Left cardiac atrium (tissue), 4 donors: ENCODE data around the gene RNF115. TPM values are rescaled to one million over a fixed set of nuclear protein-coding genes. Genes with fewer than 3 reads are reported as not detected.
A peak's percentile ranks its signal among the peaks of the same experiment; 100 is the strongest.
"Not testable (repeated sequence)": the region's sequence is repeated elsewhere in the genome, so short reads cannot be mapped to it uniquely, and the experiment has no call there.

Experiments
- ATAC-seq, 2 donors: fragments of 200-7000 bp; cut with Tn5 transposase; one replicate each; pipeline ENCODE4 v1.9.1; 2020; ENCODE audit warnings: mild to moderate bottlenecking in 2 of 2, moderate library complexity in 2 of 2
- DNase-seq: peaks from one replicate; pipeline ENCODE4 v3.0.0-alpha.2; 2020
- intact Hi-C, 2 donors: fragments of 100-400 bp; cut with DNase I; formaldehyde crosslinking; loops; one replicate each; pipeline versions ENCODE4 v1.14.1 to v1.15.1; 2022 to 2023
- total RNA-seq, 2 donors: library from RNA; stranded (reverse); fragmentation: NEBNext Ultra II Directional; extraction: Animal tissue kit (Norgen Biotek cat#: 25700); gene quantifications; one replicate each; pipeline ENCODE4 v1.2.1, GENCODE V29; 2021
- donor health status: DM: no; HTN: yes; CAD: no.
- donor health status: DM: no; HTN: yes; CAD: no; lungs with severe emphysema.
- donor health status: DM: yes; HTN: yes; CAD: no.
- donor health status: Dilated cardiomyopathy.

RNF115 gene
- total RNA-seq, 2 donors from 2014 or later, result 27.7 to 34.4 TPM

DNA sequence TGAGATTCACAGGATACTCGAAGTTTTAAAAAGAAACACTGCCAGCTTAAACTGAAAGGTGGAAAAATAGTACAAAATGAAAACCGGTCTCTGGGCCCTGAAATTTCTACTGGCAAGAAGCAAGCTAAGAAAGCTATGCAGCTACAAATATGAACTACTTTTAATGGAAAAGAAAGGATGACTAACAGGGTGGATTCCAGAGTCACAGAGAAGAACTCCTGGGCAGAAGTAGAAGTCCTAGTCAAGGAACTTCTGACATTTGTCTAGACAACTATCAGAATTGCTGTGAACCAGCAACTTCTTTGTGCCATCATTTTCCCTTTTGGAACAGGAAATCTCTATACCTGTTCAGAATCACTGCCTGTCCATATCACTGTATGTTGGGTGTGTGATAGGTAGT is 66.5 kb downstream of the RNF115 start:
- ATAC-seq, result no peak
- no peak for DNase-seq
- intact Hi-C loops, result no loop called here

DNA sequence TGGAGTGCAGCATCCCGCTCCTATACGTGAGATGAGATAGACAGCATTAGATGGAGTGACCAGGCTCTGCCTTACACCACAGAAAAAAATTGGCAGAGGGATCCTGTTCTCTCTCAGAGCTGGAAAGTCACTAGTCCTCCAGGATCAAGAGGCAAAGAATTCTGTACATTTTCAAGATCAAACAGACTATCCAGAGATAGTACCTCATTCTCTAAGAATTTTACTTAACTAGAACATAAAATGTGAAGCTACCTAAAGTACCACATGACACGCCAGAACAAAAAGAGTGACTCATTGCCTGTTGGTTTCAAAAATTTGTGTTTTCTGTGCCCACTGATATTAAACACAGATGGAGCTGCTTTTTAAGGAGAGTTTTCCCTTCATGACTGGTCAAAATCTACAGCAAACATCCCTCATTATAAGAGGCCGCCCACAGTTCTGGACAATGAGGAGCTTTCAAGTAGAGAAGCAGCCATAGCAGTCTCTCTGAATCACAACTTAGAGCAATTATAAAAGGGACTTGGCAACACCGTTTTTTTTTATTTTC is 72.3 kb downstream of the RNF115 start:
- intact Hi-C loops, result no loop called here
- DNase-seq, result no peak
- ATAC-seq, result peak in 1 of 2 donors; percentile 34

DNA sequence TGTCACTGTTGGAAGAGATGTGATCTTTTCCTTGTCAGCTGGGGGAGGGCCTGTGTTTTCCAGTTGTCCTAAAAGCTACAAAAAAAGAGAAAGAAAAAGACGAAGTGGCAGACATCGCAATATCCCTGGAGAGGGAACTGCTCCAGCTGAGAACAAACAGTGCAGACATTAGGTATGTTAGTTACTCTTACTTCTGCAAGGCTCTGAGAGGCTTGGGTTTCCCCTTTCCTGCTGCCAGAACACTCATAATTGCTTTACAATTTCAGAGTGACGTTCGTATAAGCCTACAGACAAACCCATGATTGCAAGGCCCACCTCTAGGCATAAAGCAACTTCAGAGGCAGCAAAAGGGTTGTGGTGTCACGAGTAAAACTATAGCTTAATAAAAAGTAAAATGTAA is 73.5 kb downstream of the RNF115 start:
- intact Hi-C loops, result no loop called here
- ATAC-seq, result no peak
- DNase-seq, result no peak

DNA sequence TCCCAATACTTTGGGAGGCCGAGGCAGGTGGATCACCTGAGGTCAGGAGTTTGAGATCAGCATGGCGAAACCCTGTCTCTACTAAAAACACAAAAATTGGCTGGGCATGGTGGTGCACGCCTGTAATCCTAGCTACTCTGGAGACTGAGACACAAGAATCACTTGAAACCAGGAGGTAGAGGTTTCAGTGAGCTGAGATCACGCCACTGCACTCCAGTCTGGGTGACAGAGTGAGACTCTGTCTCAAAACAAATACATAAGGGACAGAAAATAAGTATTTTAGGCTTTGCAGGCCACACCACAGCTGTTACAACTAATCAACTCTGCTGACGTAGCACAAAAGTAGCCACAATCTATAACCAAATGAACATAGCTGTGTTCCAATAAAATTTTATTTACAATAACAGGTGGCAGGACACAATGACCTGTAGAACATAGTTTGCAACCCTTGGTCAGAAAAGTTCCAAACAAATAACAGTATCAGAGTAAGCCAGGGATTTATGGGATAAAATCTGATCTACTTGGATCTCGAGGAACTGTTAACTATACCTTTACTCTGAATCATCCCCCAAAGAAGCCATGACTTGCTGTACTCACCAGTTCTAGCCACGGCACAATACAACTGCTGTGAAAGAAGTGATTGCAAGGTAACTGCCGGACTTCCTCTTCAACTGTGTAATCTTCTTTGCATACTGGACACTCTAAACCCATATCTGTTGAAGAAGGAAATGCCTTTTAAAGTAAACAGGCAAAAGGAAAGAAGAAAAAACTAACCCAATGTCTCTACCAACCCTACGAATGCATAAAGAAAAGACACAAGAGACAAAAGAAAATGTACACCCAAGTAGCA is 76.3 kb downstream of the RNF115 start:
- ATAC-seq (no peak), DNase-seq (no peak)
- intact Hi-C loops, result no loop called here

DNA sequence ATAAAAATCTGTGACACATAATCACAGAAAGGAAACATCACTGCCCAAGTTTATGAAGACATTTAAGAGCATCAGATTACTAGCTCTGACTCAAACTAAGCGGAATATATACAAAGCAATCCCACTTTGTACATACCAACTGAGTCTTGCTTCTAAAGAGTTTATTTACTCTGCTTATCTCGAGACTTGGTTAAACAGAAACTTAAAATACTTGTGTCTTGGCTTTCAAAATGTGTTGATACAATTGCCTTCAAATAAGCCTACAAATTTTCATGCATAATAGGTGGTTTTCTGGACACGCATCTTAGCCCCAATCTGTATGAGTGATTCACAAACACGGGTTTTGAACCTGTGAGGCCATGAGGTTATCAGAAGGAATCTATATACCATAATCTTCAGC is 83.6 kb downstream of the RNF115 start:
- intact Hi-C loops, result no loop called here
- DNase-seq (no peak), ATAC-seq (no peak)

DNA sequence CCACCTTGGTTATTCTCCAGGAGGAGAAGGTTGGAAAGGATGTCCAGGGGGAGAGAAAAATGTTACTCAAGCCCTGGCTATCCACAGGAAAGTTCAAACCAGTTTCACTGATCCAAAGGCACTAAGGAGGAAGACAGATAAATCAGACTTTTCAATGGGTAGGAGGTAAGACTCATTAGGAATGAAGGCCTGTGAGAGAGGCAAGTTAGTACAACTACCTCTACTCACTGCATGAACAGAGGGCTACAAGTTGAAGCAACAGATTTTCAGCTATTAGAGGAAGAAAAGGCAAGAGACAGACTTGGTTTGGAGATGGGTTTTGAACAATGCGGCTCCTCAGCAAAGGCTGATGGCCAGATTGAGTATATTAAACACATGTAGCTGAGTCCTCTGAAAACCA is 87.7 kb downstream of the RNF115 start:
- ATAC-seq, result no peak
- DNase-seq, result no peak
- intact Hi-C loops, result no loop called here

DNA sequence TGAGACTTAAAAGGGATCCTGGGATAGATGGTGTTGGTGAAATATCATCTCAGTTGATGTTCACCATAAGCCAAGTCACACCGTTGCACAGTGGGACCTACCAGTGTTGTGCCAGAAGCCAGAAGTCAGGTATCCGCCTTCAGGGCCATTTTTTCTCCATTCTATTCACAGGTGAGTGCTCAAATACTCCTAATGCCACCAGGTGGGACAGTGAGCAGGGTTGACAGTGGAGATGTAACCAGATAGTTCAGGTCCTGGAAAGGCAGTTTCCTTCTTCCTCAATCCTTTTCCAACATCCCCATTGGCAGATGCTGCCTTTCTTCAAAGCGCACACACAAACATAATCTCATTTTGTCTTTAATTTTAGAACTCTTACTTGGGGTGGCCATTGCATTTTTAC is 93.0 kb downstream of the RNF115 start:
- no peak for DNase-seq
- intact Hi-C loops, result no loop called here
- no peak for ATAC-seq

DNA sequence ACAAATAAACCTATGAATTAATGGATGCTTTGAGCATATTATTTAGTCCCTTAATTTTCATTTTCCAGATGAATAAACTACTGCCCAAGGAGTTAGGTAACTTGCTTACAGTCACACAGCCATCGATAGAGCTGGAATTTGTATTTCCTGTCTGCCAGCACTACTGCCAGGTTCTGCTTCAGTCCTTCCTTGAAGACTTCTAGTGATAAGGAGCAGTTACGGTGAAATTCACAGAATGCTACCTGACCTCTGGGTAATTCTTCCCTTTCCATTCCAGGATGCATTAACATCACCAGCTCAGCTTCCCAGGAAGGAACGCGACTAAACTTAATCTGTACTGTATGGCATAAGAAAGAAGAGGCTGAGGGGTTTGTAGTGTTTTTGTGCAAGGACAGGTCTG is 93.4 kb downstream of the RNF115 start:
- intact Hi-C loops, result no loop called here
- DNase-seq, result no peak
- ATAC-seq, result no peak

DNA sequence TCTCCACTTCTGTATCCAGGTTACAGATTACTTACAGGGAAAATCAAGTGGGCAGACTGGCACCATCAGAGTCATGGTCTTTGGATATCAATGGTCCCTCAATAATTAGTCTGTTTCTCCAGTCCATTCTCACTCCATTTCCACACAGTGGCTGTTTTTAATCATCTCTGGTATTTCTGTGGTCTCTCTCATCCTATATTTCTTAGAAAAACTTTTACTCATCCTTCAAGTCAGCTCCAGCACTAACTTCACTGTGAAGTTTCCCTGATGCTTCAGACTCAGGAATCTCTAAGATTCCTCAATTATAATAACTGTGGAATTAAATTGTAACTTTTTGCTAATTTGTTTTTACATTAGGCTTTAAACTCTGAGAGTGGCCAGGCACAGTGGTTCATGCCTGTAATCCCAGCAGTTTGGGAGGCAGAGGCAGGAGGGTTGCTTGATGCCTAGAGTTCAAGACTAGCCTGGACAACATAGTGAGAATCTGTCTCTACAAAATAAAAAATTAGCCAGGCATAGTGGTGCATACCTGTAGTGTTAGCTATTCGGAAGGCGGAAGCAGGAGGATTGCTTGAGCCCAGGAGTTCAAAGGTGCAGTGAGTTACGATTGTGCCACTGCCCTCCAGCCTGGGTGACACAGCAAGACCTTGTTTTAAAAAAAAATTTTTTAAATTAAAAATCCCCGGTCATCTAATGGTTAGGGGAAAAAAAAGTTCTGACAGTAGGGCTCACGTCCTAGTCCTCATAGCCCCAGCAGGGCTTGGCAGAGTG is 94.0 kb downstream of the RNF115 start:
- ATAC-seq (no peak), DNase-seq (no peak)
- intact Hi-C loops, result no loop called here

DNA sequence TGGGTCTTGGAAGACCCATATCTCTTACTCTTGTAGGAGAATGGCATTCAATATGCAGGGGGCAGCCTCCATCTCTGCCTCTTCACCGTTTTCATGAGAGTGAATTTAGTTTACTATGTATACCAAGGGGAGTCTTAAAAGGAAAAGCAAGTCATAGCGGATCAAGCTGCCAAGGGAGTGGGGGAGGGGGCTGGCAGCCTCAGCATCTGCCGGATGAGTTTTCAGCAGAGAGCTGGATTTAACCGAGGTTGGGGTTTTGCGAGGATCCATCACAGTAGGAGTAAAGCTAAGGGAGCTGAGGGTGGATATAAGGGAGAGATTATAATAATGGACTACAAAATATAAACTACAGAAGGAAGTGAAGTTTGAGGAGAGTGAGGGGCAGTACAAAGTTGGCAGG is 94.7 kb downstream of the RNF115 start:
- ATAC-seq (no peak), DNase-seq (no peak)
- intact Hi-C loops, result no loop called here

DNA sequence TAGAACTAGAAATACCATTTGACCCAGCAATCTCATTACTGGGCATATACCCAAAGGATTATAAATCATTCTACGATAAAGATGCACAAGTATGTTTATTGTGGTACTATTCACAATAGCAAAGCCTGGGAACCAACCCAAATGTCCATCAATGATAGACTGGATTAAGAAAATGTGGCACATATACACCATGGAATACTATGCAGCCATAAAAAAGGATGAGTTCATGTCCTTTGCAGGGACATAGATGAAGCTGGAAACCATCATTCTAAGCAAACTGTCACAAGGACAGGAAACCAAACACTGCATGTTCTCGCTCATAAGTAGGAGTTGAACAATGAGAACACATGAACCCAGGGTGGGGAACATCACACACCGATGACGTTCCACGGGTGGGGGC is 97.7 kb downstream of the RNF115 start:
- DNase-seq, intact Hi-C loops, ATAC-seq: not testable (repeated sequence)

DNA sequence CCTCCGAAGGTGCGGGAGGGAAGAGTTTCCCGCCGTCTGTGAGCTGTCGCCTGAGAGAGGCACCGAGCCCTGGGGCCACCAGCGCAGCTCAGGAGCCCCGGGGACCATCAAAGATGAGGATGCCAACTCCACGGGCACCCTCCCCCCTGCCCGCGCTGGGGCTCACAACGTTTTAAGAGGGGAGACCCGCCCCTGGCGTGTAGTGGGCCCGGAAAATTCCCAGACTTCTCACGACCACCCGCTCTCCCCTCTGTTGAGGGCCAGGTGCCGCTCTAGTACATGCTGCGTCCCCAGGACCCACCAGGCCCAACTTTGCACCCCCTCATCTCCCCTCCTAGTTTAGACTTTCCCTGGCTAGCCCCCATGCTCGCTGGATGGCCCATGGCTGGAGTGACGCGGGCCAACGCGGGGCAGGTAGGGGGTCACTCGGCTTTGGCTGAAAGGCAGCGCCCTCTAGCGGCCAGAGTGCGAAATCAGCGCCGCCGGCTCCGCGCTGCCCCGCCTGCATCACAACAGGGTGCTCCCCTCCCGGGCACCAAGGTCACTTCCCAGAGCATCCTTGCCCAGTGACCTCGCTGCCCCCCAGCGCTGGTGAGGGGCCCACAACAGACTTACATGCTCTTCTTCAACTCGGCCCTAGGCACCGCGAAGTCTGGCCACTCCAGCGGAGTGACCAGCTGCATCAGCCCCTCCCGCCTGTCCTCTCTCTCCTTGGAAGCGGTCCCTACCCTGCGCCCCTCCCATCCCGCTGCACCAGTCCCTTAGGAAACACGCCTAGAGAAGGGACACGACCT is 102.8 kb downstream of the RNF115 start:
- ATAC-seq, result peak; percentile 96 to 97
- intact Hi-C loops, result no loop called here

DNA sequence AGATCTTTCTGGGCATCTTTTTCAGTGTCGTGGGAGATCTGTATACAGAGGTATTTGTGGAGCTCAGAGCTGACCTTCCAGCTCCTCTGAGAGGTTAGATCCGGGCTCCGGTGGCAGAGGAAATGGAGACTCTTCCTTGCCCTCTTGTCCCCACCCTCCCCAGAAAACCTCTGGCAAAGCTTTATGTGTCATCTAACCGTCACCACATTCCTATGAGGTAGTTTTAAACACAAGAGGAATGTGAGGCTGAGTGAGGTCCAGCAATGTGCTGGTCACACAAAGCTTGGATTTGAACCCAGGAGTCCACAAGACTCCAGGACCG is 103.4 kb downstream of the RNF115 start:
- no peak for DNase-seq
- no peak for ATAC-seq
- intact Hi-C loops, result no loop called here

More for the DNA sequence above, 102.8 kb downstream of the RNF115 start:
- DNase-seq, result peak; percentile 71

DNA sequence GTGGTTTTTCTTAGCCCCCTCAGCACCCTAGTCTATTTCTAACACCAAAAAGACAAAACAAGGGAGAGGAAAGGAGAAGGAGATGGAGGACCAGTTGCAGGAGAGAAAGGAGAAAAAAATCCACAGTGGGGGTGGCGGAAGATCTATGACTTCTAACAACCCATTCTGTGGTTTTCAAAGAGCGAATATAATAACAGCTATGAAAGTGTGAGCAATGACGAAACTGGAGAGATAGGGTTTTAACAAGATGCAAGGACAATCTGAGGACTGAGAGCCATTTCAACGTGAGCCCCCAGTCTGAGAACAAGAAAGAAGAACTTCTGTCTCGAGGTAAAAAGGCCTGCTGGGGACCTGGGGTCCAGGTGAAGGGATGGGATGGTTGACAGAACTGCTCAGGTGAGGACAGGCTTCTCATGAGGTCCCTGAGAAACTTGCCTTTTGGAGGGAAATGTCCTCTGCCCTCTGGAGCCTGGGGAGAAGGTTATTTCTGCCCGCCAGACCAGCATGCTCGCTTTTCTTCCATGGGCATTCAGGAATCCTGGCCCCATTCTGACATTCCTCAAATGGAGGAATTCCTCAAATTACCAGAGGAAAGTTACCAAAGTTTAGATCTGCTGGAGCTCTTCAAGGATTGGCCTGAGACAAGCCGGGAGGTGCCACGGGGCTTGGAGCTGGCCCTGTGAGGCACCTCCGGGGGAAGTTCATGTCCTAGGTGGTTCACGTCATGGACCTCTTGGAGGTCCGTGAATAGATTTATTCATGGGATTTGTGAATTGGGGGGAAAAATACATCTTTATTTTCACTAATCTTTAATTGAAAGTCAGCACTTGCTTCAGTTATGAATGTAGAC is 104.4 kb downstream of the RNF115 start, which contains the start of gene CD160:
CD160 (plus strand) TSS at position 270 of the 850 bp plus-strand sequence. CDS start 8,829 bp downstream, outside the sequence.
- no peak for ATAC-seq
- DNase-seq, result no peak
- intact Hi-C loops, result no loop called here

DNA sequence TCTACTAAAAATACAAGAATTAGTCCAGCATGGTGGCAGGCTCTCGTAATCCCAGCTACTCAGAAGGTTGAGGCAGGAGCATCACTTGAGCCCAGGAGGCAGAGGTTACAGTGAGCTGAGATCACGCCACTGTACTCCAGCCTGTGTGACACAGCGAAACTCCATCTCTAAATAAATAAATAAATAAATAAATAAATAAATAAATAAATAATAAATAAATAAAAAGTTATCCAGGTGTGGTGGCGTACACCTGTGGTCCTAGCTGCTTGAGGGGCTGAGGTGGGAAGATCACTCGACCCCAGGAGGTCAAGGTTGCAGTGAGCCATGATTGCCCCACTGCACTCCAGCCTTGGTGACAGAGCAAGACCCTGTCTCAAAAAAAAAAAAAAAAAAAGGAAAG is 105.4 kb downstream of the RNF115 start:
- ATAC-seq, DNase-seq, intact Hi-C loops: not testable (repeated sequence)

DNA sequence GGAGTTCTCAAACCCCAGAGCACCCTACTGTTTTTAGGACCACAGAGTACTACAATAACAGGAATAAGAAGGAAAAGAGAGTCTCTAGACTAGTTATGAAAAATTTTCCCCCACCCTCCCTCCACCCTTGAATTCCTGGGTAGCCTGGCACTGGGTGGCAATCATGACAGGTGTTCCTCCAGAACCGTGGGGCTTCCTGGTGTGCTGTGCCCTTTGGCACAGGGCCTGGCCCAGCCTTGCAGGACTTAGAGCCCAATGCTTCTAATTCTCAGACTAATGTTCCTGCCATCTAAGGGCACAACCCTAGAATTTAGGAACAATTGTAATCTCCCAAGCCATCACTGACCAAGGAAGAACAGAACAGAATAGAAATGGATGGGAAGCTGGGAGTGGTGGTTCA is 106.1 kb downstream of the RNF115 start:
- intact Hi-C loops, result no loop called here
- ATAC-seq, result no peak
- no peak for DNase-seq

DNA sequence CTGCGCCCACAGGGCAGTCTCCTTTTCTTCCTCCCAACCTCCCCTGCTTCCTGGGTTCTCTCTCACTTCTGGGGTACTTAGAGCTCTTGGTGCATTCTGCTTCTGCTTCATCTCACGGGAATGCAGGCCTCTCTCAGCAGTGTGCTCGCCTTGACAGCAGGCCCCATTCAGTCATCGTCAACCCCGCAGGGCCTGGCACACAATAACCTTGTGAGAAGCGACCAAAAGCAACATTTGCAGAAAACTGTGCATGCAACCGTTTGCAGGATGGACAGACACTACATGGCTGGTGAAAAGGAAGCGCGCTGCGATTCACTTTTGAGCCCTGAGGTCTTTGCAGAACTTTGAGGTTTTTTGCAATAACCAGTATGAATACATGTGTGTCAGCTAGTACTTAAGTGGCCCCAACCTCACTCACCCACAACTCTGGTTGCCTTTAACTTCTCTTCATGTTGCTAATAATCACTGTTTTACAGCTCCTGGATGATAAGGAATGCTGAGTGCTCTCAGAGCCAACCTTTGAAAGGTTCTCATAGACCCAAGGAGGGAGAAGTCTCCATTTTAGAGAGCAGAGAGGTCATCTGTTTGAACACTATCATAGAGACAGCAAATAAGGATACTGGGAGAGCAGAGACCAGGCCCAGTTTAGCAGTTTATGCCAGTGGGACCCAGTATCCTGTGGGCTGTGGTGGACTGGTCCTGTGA is 107.1 kb downstream of the RNF115 start:
- DNase-seq (no peak), ATAC-seq (no peak)
- intact Hi-C loops, result no loop called here

DNA sequence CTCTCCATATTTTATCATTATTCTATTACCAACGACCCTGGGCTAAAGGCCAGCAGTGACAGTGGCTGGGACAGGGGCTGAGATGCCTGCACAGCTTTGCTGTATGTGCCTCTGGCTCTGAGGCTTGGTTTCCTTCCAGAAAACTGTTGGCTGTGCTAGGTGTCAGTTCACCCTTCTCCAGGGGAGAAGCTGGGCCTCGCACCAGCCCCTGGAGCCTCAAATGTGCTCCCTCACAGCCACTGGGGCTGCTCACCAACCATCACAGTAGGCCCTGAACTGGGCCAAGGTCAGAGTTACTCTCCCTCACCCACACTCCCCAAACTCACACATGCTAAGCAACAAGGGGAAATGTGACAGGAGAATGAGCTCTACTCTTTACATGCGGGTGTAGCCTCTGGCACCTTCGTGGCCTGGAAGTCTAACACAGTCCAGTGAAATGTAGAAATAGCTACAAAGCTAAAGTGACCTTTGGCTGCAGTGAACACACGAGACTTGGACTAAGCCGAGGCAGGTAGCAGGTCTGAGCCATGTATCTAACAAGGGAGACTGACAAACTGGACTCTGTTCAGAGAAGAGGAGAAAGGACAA is 109.3 kb downstream of the RNF115 start:
- ATAC-seq (peak; percentile 94 to 96), DNase-seq (peak; percentile 54)
- intact Hi-C loops, result no loop called here
